IgD-negative memory B cell (primary cell): Measurements from ENCODE around the gene LIM2. TPM values are rescaled to one million over a fixed set of nuclear protein-coding genes. Genes with fewer than 3 reads are reported as not detected.

Source experiments
- H3K27ac Mint-ChIP-seq, 3 donors: one replicate each; pipeline ENCODE4 v1.8.0; 2020 to 2022; ENCODE audit warnings: mild to moderate bottlenecking in 3 of 3, mixed read lengths in 3 of 3, moderate library complexity in 1 of 3
- H3K27me3 Mint-ChIP-seq: one replicate; pipeline ENCODE4 v1.8.0; 2021; ENCODE audit warnings: mixed read lengths
- H3K36me3 Mint-ChIP-seq: one replicate; pipeline ENCODE4 v1.8.0; 2020; ENCODE audit warnings: mild to moderate bottlenecking, mixed read lengths
- H3K4me1 Mint-ChIP-seq, 3 donors: one replicate each; pipeline ENCODE4 v1.8.0; 2020 to 2022; ENCODE audit warnings: mixed read lengths in 3 of 3, mild to moderate bottlenecking in 1 of 3
- H3K4me3 Mint-ChIP-seq, 4 donors: one replicate each; pipeline ENCODE4 v1.8.0; 2020 to 2022; ENCODE audit warnings: mild to moderate bottlenecking in 4 of 4, mixed read lengths in 4 of 4, moderate library complexity in 3 of 4
- H3K9me3 Mint-ChIP-seq, 3 donors: one replicate each; pipeline ENCODE4 v1.8.0; 2020 to 2021; ENCODE audit warnings: mixed read lengths in 3 of 3, mild to moderate bottlenecking in 1 of 3
- polyA plus RNA-seq: library from polyadenylated mRNA; unstranded; fragments of 300-500 nt; fragmentation: Illumina TruSeq; gene quantifications from one replicate; pipeline ENCODE4 v1.2.3, GENCODE V29; 2021

LIM2 gene
- polyA plus RNA-seq, 1 donor from 2014 or later, result 0.24 TPM

- Mint-ChIP-seq H3K27me3 (no peaks in the 10 kb centered on the region), H3K27ac (peak overlapping the region; percentile 89 to 98 (median 95)), H3K9me3 (no peaks in the 10 kb centered on the region), H3K4me1 (peaks cover 6 to 24% (median 16%) of the 10 kb centered on the region in 3 donors), H3K36me3 (no peaks in the 10 kb centered on the region), H3K4me3 (peak overlapping the region; percentile 89 to 98 (median 96))
These were observed 22.4 kb downstream of the LIM2 start for GRCh38 chr19:51365211-51365964.

DNA sequence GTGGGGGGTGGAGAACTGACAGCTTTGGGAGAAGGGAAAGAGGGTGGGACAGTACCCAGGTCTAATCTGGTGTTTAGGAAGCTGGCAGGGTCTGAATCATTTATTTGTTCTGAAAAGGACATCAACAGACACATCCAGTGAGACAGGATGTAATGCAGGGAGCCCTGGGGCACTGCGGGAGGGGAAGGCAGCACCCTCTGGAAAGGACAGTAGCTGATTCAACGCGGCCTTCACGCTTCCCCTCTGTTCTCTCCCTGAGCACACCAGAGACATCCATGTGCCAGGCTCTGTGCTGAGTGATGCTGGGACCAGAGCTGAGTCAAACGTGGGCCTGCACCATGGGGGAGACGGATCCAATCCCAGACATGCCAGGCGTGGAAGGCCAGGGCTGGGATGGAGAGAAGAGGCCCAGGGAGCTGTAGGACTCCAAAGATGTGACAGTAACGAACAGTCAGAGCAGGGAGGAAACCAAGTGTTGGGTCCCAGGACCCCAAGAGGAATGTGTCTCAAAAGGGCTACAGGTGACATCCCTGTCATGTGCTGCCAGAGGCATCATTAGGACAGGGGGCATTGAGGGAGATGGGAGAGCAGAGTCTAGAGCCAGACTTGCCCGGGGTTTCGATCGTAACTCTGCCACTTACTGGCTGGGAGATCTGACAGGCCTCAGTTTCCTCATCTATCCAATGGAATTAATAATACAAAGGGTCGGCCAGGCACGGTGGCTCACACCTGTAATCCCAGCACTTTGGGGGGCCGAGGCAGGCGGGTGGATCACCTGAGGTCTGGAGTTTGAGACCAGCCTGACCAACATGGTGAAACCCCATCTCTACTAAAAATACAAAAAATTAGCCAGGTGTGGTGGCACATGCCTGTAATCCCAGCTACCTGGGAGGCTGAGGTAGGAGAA is 23.3 kb downstream of the LIM2 start:
- Mint-ChIP-seq H3K4me3 (peak overlapping the region in 3 of 4 donors; percentile 38 to 74 (median 47)), H3K36me3 (no peaks in the 10 kb centered on the region), H3K27ac (peak overlapping the region in 1 of 3 donors; percentile 34), H3K4me1 (peaks cover 6 to 24% (median 16%) of the 10 kb centered on the region in 3 donors), H3K9me3 (no peaks in the 10 kb centered on the region), H3K27me3 (no peaks in the 10 kb centered on the region)

DNA sequence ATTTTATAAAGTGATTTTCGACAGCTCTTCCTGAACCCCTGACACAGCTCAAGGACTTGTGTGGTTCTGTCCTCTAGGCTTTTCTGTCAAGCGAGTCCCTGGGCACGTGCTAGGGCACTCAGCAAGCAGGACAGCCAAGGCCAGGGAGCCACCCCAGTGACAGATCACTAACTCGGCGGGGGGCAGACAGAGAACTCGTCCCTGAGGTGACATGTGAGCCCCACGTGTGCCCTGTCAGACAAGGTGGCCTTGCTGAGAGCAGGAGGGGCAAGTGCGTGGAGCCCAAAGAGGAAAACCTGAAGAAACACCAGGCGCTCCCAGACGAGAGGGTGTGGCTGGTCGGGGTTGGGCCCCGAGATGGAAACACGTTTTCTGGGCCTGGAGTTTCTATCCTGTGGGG is 26.5 kb downstream of the LIM2 start:
- Mint-ChIP-seq H3K27ac (no peak overlapping the region), H3K27me3 (no peaks in the 10 kb centered on the region), H3K36me3 (no peaks in the 10 kb centered on the region), H3K4me3 (no peak overlapping the region), H3K9me3 (no peaks in the 10 kb centered on the region), H3K4me1 (peaks cover 6 to 24% (median 17%) of the 10 kb centered on the region in 3 donors)

GRCh38 chr19:51359294-51359693 is 28.5 kb downstream of the LIM2 start:
- H3K4me1 Mint-ChIP-seq, result peaks cover 0 to 15% (median 12%) of the 10 kb centered on the region in 3 donors
- H3K27me3 Mint-ChIP-seq, result no peaks in the 10 kb centered on the region
- H3K27ac Mint-ChIP-seq, result no peak overlapping the region
- peaks cover 2% of the 10 kb centered on the region for H3K36me3 Mint-ChIP-seq
- no peak overlapping the region for H3K4me3 Mint-ChIP-seq
- no peaks in the 10 kb centered on the region for H3K9me3 Mint-ChIP-seq

DNA sequence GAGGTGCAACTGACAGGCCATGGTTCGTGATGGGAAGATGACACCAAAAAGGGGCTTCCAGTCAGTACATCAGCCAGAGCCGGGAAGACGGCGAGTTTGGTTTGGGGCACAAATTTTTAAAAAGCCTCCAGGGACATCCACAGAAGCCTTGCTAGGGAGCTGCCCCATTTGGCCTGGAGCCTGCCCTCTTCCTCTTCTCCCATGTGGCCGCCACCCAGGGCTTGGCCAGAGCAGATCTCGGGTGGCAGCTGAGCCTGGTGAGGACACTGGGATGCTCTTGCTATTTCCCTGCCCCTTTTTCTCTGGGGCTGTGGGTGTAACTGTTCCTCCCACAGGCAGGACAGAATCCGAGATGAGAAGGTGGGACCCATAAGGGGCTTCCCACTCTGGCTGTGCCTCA is 29.8 kb downstream of the LIM2 start:
- no peaks in the 10 kb centered on the region for H3K27me3 Mint-ChIP-seq
- no peak overlapping the region for H3K4me3 Mint-ChIP-seq
- H3K36me3 Mint-ChIP-seq, result peaks cover 2% of the 10 kb centered on the region
- H3K4me1 Mint-ChIP-seq, result peaks cover 0 to 8% (median 7%) of the 10 kb centered on the region in 3 donors
- peak overlapping the region in 1 of 3 donors; percentile 50 for H3K27ac Mint-ChIP-seq
- no peaks in the 10 kb centered on the region for H3K9me3 Mint-ChIP-seq

- H3K36me3 Mint-ChIP-seq, result peaks cover 4% of the 10 kb centered on the region
- no peaks in the 10 kb centered on the region for H3K9me3 Mint-ChIP-seq
- no peaks in the 10 kb centered on the region for H3K27me3 Mint-ChIP-seq
- H3K27ac Mint-ChIP-seq, result peak overlapping the region in 1 of 3 donors; percentile 39
- H3K4me1 Mint-ChIP-seq, result peaks cover 0 to 8% (median 1%) of the 10 kb centered on the region in 3 donors
- no peak overlapping the region for H3K4me3 Mint-ChIP-seq
These were observed 31.5 kb downstream of the LIM2 start for GRCh38 chr19:51356159-51356801.

- peaks cover 4% of the 10 kb centered on the region for H3K36me3 Mint-ChIP-seq
- no peaks in the 10 kb centered on the region for H3K27me3 Mint-ChIP-seq
- no peak overlapping the region for H3K4me3 Mint-ChIP-seq
- peak overlapping the region in 1 of 3 donors; percentile 32 for H3K27ac Mint-ChIP-seq
- H3K9me3 Mint-ChIP-seq, result no peaks in the 10 kb centered on the region
- peaks cover 0 to 8% (median 1%) of the 10 kb centered on the region in 3 donors for H3K4me1 Mint-ChIP-seq
These were observed 33.0 kb downstream of the LIM2 start for GRCh38 chr19:51354742-51355148.

DNA sequence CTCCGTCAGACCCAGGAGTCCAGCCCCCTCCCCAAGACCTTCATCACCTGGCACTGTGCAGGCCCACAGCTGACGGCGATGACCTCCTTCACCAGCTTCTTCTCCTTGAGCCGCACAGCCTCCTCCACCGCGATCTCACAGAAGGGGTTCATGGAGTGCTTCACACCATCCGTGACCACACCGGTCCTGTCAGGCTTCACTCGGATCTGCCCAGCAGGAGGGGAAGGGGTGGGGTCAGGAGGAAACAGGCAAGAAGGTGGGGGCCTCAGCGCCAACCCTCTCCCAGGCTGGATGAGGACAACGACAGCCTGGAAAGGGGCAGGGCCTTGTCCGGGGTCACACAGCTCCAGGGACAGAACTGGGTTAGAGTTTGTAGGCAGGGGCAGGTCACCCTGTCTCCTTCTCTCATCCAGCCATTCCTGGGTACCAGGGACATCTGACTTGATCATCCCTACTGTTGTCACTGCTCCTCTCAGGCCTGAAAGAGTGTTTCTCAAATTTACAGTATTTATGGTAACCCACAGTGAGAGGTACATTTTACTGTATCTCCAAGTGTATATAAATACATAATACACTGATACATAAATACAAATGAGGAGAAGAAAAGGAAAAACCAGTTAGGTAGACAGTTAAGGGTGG is 33.6 kb downstream of the LIM2 start:
- Mint-ChIP-seq H3K27me3 (no peaks in the 10 kb centered on the region), H3K4me3 (no peak overlapping the region), H3K27ac (no peak overlapping the region), H3K36me3 (peaks cover 4% of the 10 kb centered on the region), H3K4me1 (peaks cover 0 to 3% (median 1%) of the 10 kb centered on the region in 3 donors), H3K9me3 (no peaks in the 10 kb centered on the region)

GRCh38 chr19:51352783-51353360 is 34.9 kb downstream of the LIM2 start:
- peaks cover 0 to 1% (median 1%) of the 10 kb centered on the region in 3 donors for H3K4me1 Mint-ChIP-seq
- no peak overlapping the region for H3K4me3 Mint-ChIP-seq
- H3K36me3 Mint-ChIP-seq, result peaks cover 4% of the 10 kb centered on the region
- H3K9me3 Mint-ChIP-seq, result no peaks in the 10 kb centered on the region
- H3K27me3 Mint-ChIP-seq, result no peaks in the 10 kb centered on the region
- H3K27ac Mint-ChIP-seq, result no peak overlapping the region

DNA sequence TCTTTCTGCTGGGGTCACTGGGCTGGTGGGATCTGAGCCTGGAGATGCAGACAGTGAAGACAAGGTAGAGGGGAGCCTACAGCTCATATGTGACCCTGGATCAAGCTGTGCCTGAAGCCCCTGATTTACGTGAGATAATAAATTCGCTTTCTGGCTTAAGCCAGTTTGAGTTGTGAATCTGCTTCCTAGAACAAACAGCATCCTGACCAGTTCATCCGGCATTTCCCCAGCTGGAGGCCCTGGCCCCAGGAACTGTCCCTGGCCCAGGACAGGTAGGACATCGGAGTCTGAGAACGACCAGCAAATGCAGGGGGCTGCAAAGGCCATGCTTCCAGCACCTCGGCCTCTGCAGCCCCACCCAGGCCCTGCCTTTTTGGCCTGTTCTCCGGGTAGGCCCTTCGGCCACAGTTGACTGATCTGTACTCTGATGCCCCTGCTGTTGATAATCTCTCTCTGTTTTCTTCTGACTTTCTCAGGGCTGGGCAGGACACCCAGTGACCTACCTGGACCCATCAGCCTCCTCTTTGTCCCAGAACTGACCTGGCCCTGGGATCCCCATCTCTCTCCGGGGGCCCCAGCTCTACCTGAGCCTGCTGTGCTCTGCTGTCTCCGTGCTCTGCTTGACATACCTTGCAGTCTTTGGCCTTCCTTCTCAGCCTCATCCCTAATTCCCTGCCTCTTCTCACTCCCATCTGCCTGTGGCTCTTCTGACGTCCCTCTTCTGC is 36.3 kb downstream of the LIM2 start:
- Mint-ChIP-seq H3K4me3 (no peak overlapping the region), H3K27ac (no peak overlapping the region)

GRCh38 chr19:51347209-51347928 is 40.4 kb downstream of the LIM2 start:
- H3K36me3 Mint-ChIP-seq, result peaks cover 2% of the 10 kb centered on the region
- H3K4me3 Mint-ChIP-seq, result no peak overlapping the region
- H3K27ac Mint-ChIP-seq, result no peak overlapping the region

More for the DNA sequence above, 36.3 kb downstream of the LIM2 start:
- Mint-ChIP-seq H3K36me3 (peaks cover 4% of the 10 kb centered on the region), H3K4me1 (peaks cover 0 to 1% (median 1%) of the 10 kb centered on the region in 3 donors), H3K9me3 (no peaks in the 10 kb centered on the region), H3K27me3 (no peaks in the 10 kb centered on the region)

DNA sequence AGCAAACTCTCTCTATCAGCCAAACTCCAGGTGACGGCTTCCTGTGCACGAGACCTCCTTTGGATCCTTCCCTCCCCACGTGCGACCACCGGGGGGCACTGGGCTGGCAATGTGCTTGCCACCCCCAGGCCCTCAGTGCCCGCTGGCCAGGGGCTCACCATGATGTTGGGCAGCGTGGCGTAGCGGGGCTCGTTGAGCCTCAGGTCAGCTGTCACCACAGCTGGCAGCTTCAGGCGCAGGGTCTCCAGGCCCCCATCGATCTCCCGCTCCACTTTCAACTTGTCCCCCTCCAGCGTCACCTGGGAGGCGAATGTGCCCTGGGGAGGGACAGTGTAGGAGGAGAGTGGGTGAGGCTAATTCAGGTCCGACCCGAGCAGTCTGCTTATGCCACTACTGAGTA is 41.0 kb downstream of the LIM2 start:
- peak overlapping the region in 1 of 3 donors; percentile 39 for H3K27ac Mint-ChIP-seq
- H3K9me3 Mint-ChIP-seq, result no peaks in the 10 kb centered on the region
- H3K36me3 Mint-ChIP-seq, result no peaks in the 10 kb centered on the region
- H3K4me1 Mint-ChIP-seq, result peaks cover 21 to 29% (median 26%) of the 10 kb centered on the region in 3 donors
- no peak overlapping the region for H3K4me3 Mint-ChIP-seq
- H3K27me3 Mint-ChIP-seq, result no peaks in the 10 kb centered on the region

More at GRCh38 chr19:51347209-51347928, 40.4 kb downstream of the LIM2 start:
- peaks cover 20 to 27% (median 26%) of the 10 kb centered on the region in 3 donors for H3K4me1 Mint-ChIP-seq
- H3K9me3 Mint-ChIP-seq, result no peaks in the 10 kb centered on the region
- H3K27me3 Mint-ChIP-seq, result no peaks in the 10 kb centered on the region

GRCh38 chr19:51345076-51345620 is 42.6 kb downstream of the LIM2 start:
- Mint-ChIP-seq H3K9me3 (no peaks in the 10 kb centered on the region), H3K36me3 (no peaks in the 10 kb centered on the region), H3K27me3 (no peaks in the 10 kb centered on the region), H3K4me3 (peak overlapping the region; percentile 54 to 90 (median 74)), H3K4me1 (peaks cover 26 to 32% (median 29%) of the 10 kb centered on the region in 3 donors), H3K27ac (peak overlapping the region; percentile 69 to 97 (median 94))
